DMS 273 (cell line): ENCODE results near the gene CADM4.
"Not testable (repeated sequence)": the region's sequence is repeated elsewhere in the genome, so short reads cannot be mapped to it uniquely, and the experiment has no call there.

Source experiments
- DNase-seq: peaks from one replicate; lab custom pipeline; 2025; ENCODE audit not compliant: unreplicated experiment; lab: John Stamatoyannopoulos, UW

Gene CADM4

DNA sequence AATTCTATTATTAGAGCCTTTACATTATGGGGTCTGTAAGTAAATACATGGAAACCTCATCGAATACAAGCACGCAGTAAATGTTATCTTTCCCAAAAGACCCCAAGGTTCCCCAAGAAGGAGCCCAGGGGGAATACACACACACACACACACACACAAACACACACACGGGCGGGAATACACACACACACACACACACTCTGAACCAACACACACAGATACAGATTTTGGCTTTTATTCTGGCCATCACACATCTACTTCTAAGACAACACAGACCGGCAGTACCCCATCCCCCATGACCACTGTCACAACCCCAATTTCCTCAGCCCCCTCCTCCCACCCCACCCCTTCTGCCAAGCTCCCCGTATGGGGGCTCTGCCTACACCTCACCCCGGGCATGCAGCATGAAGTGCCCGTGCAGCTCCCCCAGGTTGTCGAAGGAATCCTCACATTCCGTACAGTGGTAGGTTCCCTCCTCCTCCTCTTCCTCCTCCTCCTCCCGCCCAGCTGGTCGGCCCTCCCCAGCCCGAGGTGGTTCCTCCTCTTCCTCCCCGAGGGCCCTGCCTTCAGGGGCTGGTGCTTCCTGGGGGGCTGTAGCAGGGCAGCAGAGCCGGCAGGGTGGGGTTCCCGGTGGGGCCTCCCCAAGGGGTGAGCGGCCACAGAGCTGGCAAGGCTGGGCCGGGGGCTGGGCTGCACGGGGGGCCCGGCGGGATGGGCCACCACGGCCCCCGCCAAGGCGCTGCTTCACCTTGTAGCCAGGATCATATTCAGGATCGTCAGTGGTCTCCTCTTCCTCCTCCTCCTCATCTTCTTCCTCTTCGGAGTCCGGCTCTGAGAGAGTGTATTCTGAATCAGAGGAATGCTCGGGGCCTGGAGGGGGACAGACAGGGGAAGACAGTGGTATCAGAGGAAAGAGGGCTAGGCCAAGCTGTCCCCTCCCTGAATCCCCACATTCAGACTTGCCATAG lies 32.1 kb downstream of the CADM4 start:
- peak; percentile 46 for DNase-seq

DNA sequence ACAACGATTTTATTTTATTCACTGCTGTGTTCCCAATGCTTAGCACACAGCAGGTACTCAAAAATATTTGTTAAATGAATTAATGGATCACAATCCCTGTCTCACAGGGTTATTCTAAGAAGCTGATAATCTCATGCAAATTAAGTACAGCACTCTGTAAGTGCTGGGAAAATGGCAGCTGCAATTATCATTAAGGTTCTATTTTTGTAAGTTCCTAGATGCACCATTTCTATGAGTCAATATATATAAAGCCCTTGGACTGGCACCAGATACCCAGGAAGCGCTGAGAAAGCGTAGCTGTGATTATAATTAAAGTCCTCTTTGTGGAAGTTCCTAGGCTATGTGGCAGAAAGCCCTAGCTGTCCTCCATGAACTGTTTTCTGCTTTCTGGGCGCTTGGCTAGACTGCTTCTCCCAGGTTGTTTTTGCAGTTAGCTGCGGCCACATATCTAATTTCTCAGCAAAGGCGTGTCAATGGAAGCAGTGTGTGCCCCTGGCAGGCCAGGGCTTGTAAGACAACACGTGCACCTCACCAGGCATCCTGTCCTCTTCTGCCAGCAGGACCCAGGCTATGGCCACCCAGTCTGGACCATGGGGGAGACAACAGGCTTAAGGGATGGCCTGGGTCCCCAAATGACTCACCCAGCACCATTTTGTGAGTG lies 33.0 kb downstream of the CADM4 start:
- peak; percentile 84 for DNase-seq

DNA sequence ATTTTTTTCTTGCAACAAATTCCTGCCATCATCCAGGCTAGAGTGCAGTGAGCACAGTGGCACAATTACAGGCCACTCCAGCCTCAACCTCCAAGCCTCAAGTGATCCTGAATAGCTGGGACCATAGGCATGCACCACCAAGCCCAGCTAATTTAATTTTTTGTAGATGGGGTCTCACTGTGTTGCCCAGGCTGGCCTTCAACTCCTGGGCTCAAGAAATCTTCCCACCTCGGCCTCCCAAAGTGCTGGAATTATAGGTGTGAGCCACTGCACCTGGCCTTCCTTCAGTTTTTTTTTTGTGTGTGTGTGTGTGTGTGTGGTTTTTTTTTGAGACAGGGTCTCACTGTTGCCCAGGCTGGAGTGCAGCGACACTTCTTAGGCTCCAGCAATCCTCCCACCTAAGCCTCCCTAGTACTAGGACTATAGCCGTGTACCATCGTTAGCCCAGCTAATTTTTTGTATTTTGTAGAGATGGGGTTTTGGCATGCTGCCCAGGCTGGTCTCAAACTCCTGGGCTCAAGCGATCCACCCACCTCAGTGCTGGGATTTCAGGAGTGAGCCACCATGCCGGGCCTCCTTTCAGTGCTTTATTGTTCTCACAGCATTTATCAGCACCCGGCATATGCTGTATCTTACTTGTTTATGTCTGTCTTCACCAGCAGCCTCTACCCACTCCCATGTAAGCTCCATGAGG lies 33.6 kb downstream of the CADM4 start:
- DNase-seq: peak; percentile 63

DNA sequence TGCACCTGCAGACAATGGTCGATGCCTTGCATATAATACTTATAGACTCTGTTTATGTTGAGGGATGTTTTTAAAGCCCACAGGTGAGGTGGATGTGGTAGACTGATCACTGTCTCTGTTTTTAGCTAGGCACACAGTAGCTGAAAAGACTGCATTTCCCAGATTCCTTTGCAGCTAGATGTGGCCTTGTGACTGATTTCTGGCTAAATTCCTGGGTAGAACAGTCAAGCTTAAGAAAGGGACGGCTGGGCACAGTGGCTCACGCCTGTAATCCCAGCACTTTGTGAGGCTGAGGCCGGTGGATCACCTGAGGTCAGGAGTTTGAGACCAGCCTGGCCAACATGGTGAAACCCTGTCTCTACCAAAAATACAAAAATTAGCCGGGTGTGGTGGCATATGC lies 39.3 kb downstream of the CADM4 start:
- not testable (repeated sequence) for DNase-seq

DNA sequence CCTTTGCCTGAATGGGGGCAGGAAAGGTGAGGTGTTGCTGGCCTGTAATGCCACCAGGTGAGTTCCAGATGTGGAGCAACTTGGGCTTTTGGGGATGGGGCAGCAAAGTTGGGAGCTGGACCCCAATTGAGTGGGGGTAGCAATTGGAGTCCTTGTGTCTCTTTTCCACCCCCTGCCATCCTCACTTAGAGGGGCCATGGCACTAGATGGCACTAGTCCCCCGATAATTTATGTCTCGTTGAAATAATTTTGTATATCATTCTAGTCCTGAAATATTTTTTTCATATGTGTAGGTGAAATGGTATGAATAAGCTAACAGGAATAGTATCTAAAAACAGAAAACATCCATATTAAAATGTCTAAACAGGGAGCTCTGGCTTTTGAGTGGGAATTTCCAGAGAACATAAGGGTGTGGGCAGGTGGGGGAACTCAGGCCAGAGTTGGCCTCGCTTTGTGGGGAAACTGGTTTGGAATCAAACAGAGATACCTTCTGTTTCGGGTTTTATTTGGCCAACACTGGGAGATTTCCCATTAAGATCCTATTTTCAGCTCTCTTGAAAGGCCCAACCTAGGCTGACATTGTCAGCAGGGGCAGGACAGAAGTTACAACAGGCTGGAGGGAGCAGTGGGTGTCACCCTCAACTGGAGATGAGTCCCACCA lies 39.9 kb downstream of the CADM4 start:
- DNase-seq: no peak

DNA sequence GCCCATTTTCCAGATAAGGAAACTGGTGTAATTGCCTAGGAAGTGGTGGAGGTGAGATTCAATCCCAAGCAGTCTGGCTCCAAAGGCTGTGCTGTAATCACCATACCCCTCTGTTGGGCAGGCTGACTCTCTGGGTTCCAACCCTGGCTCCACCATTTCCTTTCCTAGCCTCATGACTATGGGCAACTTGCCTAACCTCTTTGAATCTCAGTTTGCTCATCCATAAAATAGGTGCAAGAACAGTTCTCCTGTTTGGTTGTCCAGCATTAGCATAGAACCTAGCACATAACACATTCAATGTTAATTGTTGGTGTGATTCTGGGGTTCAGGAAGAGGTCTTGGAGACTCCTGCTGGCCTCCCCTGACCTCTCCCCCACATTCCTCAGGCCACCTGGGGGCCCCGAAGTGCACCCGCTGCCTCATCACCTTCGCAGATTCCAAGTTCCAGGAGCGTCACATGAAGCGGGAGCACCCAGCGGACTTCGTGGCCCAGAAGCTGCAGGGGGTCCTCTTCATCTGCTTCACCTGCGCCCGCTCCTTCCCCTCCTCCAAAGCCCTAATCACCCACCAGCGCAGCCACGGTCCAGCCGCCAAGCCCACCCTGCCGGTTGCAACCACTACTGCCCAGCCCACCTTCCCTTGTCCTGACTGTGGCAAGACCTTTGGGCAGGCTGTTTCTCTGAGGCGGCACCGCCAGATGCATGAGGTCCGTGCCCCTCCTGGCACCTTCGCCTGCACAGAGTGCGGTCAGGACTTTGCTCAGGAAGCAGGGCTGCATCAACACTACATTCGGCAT lies 41.0 kb downstream of the CADM4 start:
- no peak for DNase-seq

DNA sequence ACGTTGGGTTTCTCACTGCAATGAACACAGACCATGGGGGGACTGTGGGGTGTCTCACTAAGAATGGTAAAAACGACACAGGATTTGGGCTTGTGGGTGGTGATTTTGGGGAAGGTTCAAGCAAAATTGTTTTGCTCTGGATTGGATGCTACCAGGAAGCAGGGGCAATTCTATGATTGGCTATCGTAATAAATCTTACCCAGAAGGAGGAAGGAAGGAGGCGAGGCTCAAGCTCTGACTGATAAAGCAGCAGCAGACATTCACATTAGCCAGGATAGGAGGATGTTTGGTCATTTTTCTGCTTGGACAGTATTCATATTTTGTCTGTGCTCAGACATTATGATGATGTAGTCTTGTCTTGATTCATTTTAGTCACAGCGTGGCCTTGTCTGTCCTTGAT lies 41.8 kb downstream of the CADM4 start:
- DNase-seq: no peak

DNA sequence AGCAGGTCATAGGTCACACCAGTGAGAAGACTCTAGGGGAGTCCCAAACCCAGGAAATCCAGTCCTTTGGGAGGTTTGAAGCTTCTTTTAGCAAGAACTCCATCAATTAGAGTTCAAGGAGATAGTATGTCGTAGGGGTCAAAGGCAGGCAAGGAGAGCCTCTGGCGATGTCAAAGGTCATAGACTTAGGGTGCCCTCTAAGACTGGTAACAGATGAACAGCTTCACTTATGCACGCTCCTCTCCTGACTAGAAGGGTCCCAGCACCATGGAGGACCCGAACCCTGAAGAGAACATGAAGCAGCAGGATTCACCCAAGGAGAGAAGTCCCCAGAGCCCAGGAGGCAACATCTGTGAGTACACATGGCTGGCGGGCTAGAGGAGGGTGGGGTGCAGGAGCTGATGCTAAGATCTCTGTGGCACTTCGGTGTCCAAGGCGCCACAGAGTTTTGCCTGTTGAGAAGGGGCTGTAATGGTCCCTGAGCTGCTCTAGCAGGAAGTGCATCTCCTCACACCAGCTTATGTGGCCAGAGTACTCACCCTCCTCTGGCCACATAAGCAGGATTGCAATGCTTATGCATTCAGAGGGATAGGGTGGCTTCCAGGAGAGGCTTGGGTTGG lies 42.7 kb downstream of the CADM4 start:
- DNase-seq: peak; percentile 61

DNA sequence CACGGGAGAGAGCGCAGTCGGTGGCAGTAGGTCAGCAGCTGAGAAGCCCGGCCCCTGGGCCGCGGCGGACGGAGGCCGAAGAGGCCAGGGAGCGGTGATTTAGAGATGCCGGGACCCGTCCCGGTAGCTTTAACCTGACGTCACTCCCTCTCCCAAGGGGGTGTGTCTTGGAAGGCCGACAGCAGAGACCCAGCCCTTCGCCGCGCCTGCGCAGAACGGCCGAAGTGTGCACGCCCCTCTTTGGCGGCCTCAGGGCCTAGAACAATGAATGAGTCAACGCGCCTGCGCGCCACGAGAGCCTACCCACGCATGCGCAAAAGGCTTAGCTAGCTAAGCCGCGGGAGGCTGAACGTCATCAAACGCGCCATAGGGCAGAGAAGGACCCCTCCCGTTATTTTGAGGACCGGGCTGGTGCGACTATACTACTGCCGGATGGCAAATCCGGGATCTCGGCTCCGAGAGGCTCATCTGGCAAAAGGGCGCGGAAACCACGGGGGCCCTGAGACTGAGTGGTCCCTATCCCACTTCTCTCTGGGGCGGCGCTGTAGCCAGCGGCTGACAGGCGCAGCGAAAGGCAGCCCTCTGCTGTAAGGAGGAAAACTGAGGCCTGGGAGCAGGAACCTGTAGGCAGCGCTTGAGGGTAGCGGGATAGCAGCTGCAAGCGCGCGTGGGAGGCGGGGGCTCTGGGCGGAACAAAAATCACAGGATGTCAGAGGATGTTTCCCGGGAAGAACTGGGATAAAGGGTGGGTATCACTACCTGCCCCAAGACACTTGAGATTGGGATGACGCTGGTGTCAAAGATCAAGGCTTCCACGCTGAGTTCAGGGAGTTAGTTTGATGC lies 43.4 kb downstream of the CADM4 start, which contains the start of the genes IRGQ and ZNF576:
Gene IRGQ, minus strand, starts transcription at position 136 of the 843 bp plus-strand sequence. CDS start 796 bp downstream, outside the sequence.
Gene ZNF576, plus strand, starts transcription at position 597 of the 843 bp plus-strand sequence. CDS start 514 bp downstream, outside the sequence.
- peak; percentile 100 for DNase-seq

DNA sequence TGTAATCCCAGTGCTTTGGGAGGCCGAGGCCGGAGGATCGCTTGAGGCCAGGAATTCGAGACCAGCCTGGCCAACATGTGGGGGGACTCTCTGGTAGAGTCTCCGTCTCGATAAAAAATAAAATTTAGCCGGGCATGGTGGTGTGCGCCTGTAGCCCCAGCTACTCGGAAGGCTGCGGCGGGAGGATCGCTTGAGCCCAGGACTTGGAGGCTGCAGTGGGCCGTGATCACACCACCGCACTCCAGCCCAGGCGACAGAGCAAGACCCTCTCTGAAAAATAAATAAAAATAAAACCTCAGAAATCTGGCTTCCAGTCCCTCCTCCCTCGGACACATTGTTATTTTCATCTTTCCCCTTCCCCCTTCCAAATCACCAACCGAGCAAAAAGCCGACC lies 44.0 kb downstream of the CADM4 start:
- DNase-seq: peak; percentile 62

DNA sequence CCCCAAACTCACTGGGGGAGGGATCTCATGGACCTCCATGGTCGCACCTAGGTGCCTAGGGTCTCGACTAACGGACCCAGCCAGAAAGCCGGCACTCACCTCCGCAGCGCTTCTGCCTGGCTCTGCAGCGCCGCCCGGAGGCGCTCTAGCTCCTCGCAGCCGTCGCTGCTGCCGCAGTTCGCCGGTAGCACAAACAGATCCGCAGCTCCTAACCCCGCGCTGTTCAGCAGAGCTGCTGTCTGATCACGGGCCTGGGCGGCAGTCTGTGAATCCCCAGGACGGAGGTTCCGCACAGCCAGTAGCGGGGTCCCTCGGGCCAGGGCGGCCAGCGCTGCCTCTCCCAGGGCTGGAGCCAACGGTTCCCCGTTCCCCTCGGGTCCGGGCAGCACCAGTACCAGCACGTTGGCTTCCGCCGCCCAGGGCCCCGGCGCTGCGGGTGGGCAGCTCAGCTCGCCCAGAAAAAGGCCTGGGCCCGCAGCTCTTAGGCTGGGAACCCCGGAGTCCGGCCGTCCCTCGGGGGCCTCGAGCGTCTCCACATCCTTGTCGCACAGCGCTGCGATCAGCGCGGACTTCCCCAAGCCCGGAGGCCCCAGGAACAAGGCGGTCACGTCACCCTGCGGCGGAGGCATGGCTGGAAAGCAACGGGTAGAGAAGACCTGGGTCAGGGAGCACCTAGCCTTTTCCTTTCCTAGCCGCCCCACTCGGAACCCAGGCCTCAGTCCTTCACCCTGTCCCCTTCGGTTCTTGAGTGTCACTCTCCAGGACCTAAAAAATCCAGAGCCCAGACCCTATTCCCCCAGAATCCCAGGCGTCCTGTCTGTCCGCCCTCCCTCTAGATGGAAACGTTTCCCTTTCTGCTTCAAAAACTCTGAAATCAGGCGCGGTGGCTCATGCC lies 44.7 kb downstream of the CADM4 start:
- peak; percentile 83 for DNase-seq

DNA sequence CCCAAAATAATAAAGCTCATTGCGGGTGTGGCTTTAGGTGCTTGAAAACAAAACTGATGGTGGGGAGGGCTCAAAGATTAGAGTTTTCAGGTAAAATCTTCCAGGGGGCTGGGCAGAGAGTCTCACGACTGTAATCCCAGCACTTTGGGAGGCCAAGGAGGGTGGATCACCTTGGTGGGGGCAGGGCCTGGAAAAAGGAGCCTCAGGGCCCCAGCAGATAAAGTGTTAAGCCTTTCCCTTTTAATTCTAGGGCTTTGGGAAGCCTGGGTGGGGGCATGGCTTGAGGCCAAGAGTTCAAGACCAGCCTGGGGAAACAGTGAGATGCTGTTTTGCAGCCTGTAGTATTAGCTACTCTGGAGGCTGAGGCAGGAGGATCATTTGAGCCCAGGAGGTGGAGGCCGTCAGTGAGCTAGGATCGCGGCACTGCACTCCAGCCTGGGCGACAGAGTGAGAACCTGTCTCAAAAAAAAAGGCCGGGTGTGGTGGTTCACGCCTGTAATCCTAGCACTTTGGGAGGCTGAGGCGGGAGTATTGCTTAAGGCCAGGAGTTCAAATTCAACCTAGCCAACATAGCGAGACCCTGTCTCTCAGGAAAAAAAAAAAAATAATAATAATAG lies 45.5 kb downstream of the CADM4 start:
- DNase-seq: no peak

DNA sequence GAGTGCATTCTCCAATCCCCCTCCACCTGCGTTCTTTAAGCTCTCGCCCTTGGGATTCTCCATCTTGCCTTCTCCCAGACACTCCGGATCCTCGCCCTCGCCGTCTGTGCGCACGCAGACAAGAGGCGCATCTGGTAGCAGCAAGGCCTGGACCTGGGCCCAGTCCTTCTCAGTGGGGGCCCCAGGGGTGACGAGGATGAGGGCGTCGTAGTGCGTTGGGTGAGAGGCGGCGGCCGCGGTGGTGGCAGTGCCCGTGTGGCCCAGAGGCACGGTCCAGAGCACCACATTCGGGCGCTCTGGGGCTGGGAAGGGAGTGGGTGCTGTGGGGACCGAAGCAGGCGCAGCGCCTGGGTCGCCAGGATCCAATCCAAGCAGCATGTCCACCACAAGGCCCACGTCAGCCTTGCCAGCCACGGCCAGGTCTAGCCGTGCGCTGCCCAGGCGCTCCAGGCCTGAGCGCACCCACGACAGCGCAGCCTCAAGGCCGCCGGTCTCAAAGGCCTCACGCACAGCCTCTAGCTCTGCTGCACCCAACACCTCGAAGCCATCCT lies 46.8 kb downstream of the CADM4 start:
- no peak for DNase-seq

DNA sequence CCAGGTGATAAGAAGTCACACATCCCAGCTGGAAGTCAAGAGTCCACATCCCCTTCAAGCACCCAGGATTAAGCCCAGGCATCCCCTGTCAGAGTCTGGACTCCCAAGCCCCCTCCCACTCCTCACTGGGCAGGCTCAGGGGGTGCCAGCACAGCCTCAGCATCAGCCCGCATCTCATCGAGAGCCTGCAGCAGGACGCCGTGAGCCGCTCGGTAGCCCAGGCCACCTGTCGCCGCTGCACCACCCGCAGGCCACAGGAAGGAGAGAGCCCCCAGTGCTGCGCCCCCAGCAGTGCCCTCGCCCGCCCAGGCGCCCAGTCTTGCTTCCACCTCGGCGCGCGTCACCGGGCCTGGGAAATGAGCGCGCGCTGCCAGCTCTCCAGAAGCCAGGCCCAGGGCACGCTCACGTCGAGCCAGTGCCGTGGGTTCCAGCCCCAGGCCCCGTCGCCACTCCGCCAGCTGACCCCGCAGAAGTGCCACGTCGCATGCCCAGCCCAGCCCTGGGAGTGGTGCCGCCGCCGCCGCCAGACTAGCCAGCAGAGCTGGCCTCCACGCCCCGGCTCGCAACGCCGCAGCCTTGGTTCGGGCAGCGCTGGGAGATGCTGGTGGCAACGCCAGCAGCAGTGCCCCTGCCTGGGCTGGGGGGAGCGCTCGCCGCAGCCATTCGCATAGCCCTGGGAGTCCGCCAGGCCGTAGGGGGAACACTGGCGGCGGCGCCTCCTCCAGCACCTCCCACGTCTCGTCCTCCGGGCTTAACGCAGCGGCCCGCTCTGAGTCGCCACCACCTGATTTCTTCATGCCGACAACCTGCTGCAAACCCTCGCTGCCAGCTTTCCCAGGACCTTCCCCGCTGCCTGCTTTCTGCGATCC lies 47.5 kb downstream of the CADM4 start:
- DNase-seq: no peak

DNA sequence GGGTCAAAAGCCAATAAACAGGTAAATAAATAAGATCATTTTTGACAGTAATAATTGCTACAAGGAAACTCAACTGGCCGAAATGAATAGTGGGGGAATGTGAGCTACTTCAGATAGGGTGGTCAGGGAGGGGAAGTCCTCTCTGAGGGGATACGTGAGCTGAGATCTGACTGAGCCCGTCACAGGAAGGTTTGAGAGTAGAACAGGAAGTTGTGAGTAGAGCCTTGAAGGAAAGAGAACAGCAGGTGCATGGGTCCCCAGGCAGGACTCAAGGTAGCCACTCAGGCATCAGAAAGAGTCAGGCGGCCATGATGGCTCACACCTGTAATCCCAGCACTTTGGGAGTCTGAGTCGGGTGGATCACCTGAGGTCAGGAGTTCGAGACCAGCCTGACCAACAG lies 50.0 kb downstream of the CADM4 start:
- DNase-seq: no peak

DNA sequence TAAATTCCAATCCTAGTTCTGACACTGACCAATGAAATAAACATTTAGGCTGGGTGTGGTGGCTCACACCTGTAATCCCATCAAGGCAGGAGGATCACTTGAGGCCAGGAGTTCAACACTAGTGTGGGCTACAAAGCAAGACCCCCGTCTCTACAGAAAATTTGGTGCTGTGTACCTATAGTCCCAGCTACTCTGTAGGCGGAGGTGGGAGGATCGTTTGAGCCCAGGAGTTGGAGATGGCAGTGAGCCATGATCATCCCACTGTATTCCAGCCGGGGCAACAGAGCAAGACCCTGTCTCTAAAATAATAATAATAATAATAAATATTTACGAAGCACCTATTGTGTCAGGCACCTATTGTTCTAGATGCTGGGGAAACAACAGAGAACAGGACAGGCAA lies 50.4 kb downstream of the CADM4 start:
- DNase-seq: no peak
